HG03064 (cell line): ENCODE data around the gene DLX4.

Experiments used
- ATAC-seq: cut with Tn5 transposase; IDR thresholded peaks from one replicate; pipeline ENCODE4 v1.9.1; 2021; ENCODE audit warnings: low read depth; ENCODE audit not compliant: unreplicated experiment

DLX4 gene

GRCh38 chr17:49967621-49968404, 1.2 kb upstream of the DLX4 start:
- no peak for ATAC-seq

GRCh38 chr17:49968405-49969133, 421 bp upstream of the DLX4 start:
- no peak for ATAC-seq

- ATAC-seq: no peak
Observed at GRCh38 chr17:49969795-49970389, 902 bp downstream of the DLX4 start.

GRCh38 chr17:49970498-49970897, 1.5 kb downstream of the DLX4 start:
- no peak for ATAC-seq

- no peak for ATAC-seq
Observed at GRCh38 chr17:49971199-49971847, 2.3 kb downstream of the DLX4 start.

- ATAC-seq: no peak
Observed at GRCh38 chr17:49971848-49972485, 3.0 kb downstream of the DLX4 start.

GRCh38 chr17:49972486-49973270, 3.7 kb downstream of the DLX4 start:
- no peak for ATAC-seq

GRCh38 chr17:49973271-49973615, 4.3 kb downstream of the DLX4 start:
- ATAC-seq: no peak

- no peak for ATAC-seq
Observed at GRCh38 chr17:49975531-49975930, 6.5 kb downstream of the DLX4 start.

GRCh38 chr17:49976163-49976827, 7.3 kb downstream of the DLX4 start:
- no peak for ATAC-seq

GRCh38 chr17:49976828-49977202, 7.8 kb downstream of the DLX4 start:
- no peak for ATAC-seq

GRCh38 chr17:49977463-49978389, 8.7 kb downstream of the DLX4 start:
- ATAC-seq: no peak

GRCh38 chr17:49978501-49978900, 9.5 kb downstream of the DLX4 start:
- no peak for ATAC-seq

- ATAC-seq: no peak
Observed at GRCh38 chr17:49979748-49980479, 10.9 kb downstream of the DLX4 start.

- no peak for ATAC-seq
Observed at GRCh38 chr17:49980703-49981197, 11.8 kb downstream of the DLX4 start.

- no peak for ATAC-seq
Observed at GRCh38 chr17:49984283-49984682, 15.3 kb downstream of the DLX4 start.

- ATAC-seq: no peak
Observed at GRCh38 chr17:49984776-49985175, 15.8 kb downstream of the DLX4 start.
